ENCODE measurements around the gene RAB40AL.

RAB40AL gene

DNA sequence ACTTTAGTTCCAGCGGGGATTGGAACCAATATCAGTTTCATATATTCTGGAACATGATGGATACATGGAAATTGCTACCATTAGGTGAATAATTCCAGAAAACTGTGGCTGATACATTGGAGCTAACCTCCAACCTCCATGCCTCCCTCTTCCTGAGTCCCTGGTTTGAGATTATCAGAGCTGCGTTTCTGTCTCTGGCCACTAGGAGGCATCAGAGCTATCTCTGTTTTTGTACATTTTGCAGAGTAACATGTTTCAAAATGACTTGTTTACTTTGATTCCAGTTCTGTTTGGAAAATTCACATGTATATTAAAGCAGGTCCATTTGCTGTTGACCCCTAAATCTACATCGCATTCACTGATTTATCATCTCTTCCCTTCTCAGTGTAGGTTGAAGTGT, 2.4 kb upstream of the RAB40AL start:
- TF ChIP-seq RAD21 (IDR thresholded peaks at IDR 0.05; ENCODE audit: low read depth) (no peak), NFIC (IDR thresholded peaks at IDR 0.05) (no peak), TCF12 (IDR thresholded peaks at IDR 0.05; ENCODE audit: low read depth) (no peak), ZBTB7A (IDR thresholded peaks at IDR 0.05; ENCODE audit: low read depth) (no peak), FOXM1 (IDR thresholded peaks at IDR 0.05; ENCODE audit: borderline replicate concordance, low read depth) (no peak), TEAD4 (IDR thresholded peaks at IDR 0.05) (no peak), YY1 (IDR thresholded peaks at IDR 0.05; ENCODE audit: low read depth) (no peak), EP300 (IDR thresholded peaks at IDR 0.05; ENCODE audit: borderline replicate concordance) (no peak), EGR1 (IDR thresholded peaks at IDR 0.05) (no peak), TAF1 (IDR thresholded peaks at IDR 0.05; ENCODE audit: low read depth) (no peak)
- TF ChIP-seq, protein P1, sequence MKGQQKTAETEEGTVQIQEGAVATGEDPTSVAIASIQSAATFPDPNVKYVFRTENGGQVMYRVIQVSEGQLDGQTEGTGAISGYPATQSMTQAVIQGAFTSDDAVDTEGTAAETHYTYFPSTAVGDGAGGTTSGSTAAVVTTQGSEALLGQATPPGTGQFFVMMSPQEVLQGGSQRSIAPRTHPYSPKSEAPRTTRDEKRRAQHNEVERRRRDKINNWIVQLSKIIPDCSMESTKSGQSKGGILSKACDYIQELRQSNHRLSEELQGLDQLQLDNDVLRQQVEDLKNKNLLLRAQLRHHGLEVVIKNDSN (IDR thresholded peaks at IDR 0.05): no peak
- TF ChIP-seq, protein P2, sequence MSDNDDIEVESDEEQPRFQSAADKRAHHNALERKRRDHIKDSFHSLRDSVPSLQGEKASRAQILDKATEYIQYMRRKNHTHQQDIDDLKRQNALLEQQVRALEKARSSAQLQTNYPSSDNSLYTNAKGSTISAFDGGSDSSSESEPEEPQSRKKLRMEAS (IDR thresholded peaks at IDR 0.05): no peak

DNA sequence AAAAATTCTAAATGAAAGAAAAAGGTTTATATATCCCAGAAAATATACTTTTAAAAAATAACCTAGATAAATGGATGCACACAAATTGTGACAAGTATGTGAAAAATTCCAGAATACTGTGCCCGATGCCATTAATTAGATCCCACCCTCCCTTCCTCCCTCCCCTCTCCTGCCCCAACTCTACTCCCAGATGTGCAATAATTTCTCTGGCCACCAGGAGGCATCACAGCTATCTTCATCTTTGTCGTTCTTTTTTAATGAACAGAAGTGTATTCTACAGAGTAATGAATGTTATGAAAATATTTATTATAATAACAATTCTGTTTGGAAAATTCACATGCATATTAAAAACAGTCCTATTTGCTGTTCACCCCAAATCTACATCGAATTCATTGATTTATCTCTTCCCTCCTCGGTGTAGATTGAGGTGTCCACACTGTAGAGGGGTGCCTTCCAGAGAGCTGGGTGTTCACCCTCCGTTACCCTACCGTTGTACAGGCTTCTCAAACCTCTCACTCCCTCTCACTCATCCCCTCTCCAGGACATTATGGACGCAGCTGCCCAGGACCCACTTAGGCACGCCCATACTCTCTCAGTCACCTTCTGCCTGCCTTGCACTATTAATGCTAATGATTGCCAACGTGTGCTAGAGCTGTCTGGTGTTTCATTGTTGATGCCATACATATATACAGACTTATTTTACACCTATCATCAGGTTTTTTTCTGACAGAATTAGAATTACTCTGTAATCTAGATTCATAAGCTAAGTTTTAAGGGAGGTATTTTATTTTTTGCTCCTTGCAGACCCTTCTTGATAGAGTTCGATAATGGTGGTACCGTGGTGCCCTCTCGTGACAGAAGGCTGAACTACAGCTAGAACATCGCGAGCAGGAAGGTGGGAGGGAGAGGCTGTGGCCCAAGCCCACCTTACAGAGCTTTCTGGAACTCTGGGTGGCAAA, 14.1 kb downstream of the RAB40AL start:
- TF ChIP-seq NFIC (IDR thresholded peaks at IDR 0.05) (no peak), RAD21 (IDR thresholded peaks at IDR 0.05; ENCODE audit: low read depth) (peak; percentile 43), EGR1 (IDR thresholded peaks at IDR 0.05) (no peak), CEBPB (IDR thresholded peaks at IDR 0.05) (no peak)

DNA sequence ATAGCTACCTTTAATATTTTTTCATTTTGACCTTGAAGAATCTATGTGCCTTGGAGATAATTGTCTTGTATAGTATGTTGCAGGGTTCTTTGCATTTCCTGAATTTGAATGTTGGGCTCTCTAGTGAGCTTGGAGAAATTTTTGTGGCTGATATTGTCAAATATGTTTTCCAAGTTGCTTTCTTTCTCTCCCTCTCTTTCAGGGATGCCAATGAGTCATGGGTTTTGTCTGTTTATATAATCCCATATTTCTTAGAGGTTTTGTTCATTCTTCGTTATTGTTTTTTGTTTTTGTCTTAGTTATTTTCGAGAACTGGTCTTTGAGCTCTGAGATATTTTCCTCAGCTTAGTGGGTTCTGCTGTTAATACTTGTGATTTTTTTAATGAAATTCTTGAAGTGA, 20.7 kb downstream of the RAB40AL start:
- TF ChIP-seq CREB1 (IDR thresholded peaks at IDR 0.05; ENCODE audit: low read depth): no peak
- no peak for TF ChIP-seq TAF1 (IDR thresholded peaks at IDR 0.05; ENCODE audit: low read depth)
- no peak for TF ChIP-seq TEAD4 (IDR thresholded peaks at IDR 0.05)
- TF ChIP-seq, protein P1 (IDR thresholded peaks at IDR 0.05): no peak
- TF ChIP-seq, protein P2 (IDR thresholded peaks at IDR 0.05): no peak
- no peak for TF ChIP-seq RAD21 (IDR thresholded peaks at IDR 0.05; ENCODE audit: low read depth)
- TF ChIP-seq, protein P3, sequence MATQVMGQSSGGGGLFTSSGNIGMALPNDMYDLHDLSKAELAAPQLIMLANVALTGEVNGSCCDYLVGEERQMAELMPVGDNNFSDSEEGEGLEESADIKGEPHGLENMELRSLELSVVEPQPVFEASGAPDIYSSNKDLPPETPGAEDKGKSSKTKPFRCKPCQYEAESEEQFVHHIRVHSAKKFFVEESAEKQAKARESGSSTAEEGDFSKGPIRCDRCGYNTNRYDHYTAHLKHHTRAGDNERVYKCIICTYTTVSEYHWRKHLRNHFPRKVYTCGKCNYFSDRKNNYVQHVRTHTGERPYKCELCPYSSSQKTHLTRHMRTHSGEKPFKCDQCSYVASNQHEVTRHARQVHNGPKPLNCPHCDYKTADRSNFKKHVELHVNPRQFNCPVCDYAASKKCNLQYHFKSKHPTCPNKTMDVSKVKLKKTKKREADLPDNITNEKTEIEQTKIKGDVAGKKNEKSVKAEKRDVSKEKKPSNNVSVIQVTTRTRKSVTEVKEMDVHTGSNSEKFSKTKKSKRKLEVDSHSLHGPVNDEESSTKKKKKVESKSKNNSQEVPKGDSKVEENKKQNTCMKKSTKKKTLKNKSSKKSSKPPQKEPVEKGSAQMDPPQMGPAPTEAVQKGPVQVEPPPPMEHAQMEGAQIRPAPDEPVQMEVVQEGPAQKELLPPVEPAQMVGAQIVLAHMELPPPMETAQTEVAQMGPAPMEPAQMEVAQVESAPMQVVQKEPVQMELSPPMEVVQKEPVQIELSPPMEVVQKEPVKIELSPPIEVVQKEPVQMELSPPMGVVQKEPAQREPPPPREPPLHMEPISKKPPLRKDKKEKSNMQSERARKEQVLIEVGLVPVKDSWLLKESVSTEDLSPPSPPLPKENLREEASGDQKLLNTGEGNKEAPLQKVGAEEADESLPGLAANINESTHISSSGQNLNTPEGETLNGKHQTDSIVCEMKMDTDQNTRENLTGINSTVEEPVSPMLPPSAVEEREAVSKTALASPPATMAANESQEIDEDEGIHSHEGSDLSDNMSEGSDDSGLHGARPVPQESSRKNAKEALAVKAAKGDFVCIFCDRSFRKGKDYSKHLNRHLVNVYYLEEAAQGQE (IDR thresholded peaks at IDR 0.05; ENCODE audit: low read depth): no peak
- no peak for TF ChIP-seq FOXM1 (IDR thresholded peaks at IDR 0.05; ENCODE audit: borderline replicate concordance, low read depth)
- no peak for TF ChIP-seq EP300 (IDR thresholded peaks at IDR 0.05; ENCODE audit: borderline replicate concordance)
- no peak for TF ChIP-seq TCF12 (IDR thresholded peaks at IDR 0.05; ENCODE audit: low read depth)
- TF ChIP-seq CEBPB (IDR thresholded peaks at IDR 0.05): no peak
- TF ChIP-seq YY1 (IDR thresholded peaks at IDR 0.05; ENCODE audit: low read depth): no peak

DNA sequence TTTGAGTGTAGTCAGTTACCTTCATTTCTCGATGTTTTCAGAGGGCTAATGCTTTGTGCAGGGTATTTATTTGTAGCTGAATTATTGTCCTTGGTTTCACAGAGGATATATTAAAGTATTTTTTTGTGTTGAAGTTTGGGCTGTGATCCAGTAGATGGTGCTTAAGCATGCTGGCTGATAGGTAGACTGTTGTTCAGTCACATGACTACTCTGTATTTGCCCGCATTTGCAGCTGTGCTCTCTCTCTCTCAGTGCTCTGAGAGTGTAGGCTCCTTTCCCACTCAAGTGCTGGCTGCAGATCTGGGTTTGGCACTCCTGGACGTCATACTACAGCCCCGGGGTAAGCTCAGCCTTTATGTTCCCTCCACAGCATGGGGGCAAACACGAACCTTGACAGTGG, 21.7 kb downstream of the RAB40AL start:
- no peak for TF ChIP-seq FOXM1 (IDR thresholded peaks at IDR 0.05; ENCODE audit: borderline replicate concordance, low read depth)
- TF ChIP-seq, protein P3 (IDR thresholded peaks at IDR 0.05; ENCODE audit: low read depth): no peak
- no peak for TF ChIP-seq TCF12 (IDR thresholded peaks at IDR 0.05; ENCODE audit: low read depth)
- TF ChIP-seq YY1 (IDR thresholded peaks at IDR 0.05; ENCODE audit: low read depth): no peak
- no peak for TF ChIP-seq TEAD4 (IDR thresholded peaks at IDR 0.05)
- TF ChIP-seq NFIC (IDR thresholded peaks at IDR 0.05): no peak
- no peak for TF ChIP-seq EGR1 (IDR thresholded peaks at IDR 0.05)
- no peak for TF ChIP-seq RAD21 (IDR thresholded peaks at IDR 0.05; ENCODE audit: low read depth)
- TF ChIP-seq ZBTB7A (IDR thresholded peaks at IDR 0.05; ENCODE audit: low read depth): no peak
- no peak for TF ChIP-seq CREB1 (IDR thresholded peaks at IDR 0.05; ENCODE audit: low read depth)
- TF ChIP-seq, protein P1 (IDR thresholded peaks at IDR 0.05): no peak
- TF ChIP-seq CEBPB (IDR thresholded peaks at IDR 0.05): no peak
- TF ChIP-seq, protein P2 (IDR thresholded peaks at IDR 0.05): no peak
- no peak for TF ChIP-seq EP300 (IDR thresholded peaks at IDR 0.05; ENCODE audit: borderline replicate concordance)
- TF ChIP-seq TAF1 (IDR thresholded peaks at IDR 0.05; ENCODE audit: low read depth): no peak

DNA sequence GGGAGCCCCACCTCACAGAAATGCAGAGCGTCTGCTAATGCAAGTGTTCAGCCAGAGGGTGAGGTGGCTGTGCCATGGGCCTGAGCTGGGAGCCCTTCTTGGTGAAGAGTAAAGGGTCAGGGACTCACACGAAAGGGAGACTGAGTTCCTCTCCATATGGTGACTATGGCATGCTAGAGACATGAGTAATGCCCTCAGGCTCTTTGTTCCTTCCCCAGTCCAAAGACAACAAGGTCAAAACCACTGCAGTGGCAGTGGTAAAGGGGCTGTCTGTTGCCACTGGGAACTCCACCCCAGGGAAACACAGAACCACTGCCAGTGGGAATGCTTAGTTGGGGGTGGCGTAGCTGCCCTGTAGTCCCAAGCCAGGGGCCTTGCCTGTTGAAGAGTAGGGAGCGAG, 22.4 kb downstream of the RAB40AL start:
- no peak for TF ChIP-seq ZBTB7A (IDR thresholded peaks at IDR 0.05; ENCODE audit: low read depth)
- TF ChIP-seq CEBPB (IDR thresholded peaks at IDR 0.05): no peak
- TF ChIP-seq RAD21 (IDR thresholded peaks at IDR 0.05; ENCODE audit: low read depth): no peak
- TF ChIP-seq, protein P3 (IDR thresholded peaks at IDR 0.05; ENCODE audit: low read depth): no peak
- TF ChIP-seq, protein P2 (IDR thresholded peaks at IDR 0.05): no peak
- no peak for TF ChIP-seq NFIC (IDR thresholded peaks at IDR 0.05)
- TF ChIP-seq TAF1 (IDR thresholded peaks at IDR 0.05; ENCODE audit: low read depth): no peak
- no peak for TF ChIP-seq FOXM1 (IDR thresholded peaks at IDR 0.05; ENCODE audit: borderline replicate concordance, low read depth)
- no peak for TF ChIP-seq EP300 (IDR thresholded peaks at IDR 0.05; ENCODE audit: borderline replicate concordance)
- TF ChIP-seq EGR1 (IDR thresholded peaks at IDR 0.05): no peak
- TF ChIP-seq, protein P1 (IDR thresholded peaks at IDR 0.05): no peak
- TF ChIP-seq TEAD4 (IDR thresholded peaks at IDR 0.05): no peak
- no peak for TF ChIP-seq TCF12 (IDR thresholded peaks at IDR 0.05; ENCODE audit: low read depth)
- no peak for TF ChIP-seq YY1 (IDR thresholded peaks at IDR 0.05; ENCODE audit: low read depth)
